Thoracic aorta (tissue), 2 donors: ENCODE results near the gene SLX9. TPM values are rescaled to one million over a fixed set of nuclear protein-coding genes. Genes with fewer than 3 reads are reported as not detected.

ENCODE experiments used
- ATAC-seq: fragments of 150-250 bp; one replicate; pipeline ENCODE4 v1.8.0; 2017; ENCODE audit warnings: low read depth; ENCODE audit not compliant: insufficient number of reproducible peaks, low FRiP score
- DNase-seq: peaks from one replicate; pipeline ENCODE4 v3.0.0-alpha.2; 2020; ENCODE audit warnings: low spot score
- H3K27ac ChIP-seq, 2 donors: fragments of 200-600 bp; sonication (generic); 1 replicate in 1 of 2; 2 replicates in 1 of 2; pipeline ENCODE4 v1.5.1; 2016; ENCODE audit warnings: mild to moderate bottlenecking in 2 of 2, moderate library complexity in 2 of 2
- H3K27me3 ChIP-seq: fragments of 200-600 bp; sonication (generic); replicated peaks from 2 replicates; pipeline ENCODE4 v1.6.0; 2016; ENCODE audit warnings: mild to moderate bottlenecking; ENCODE audit not compliant: insufficient read depth
- H3K36me3 ChIP-seq: fragments of 200-600 bp; sonication (generic); one replicate; pipeline ENCODE4 v1.5.1; 2016
- H3K4me1 ChIP-seq, 2 donors: fragments of 200-600 bp; sonication (generic); 1 replicate in 1 of 2; 2 replicates in 1 of 2; pipeline versions ENCODE4 v1.5.1 to v1.6.0; 2016; ENCODE audit warnings: low read depth in 2 of 2, mild to moderate bottlenecking in 1 of 2; ENCODE audit not compliant: control insufficient read depth in 1 of 2
- H3K4me3 ChIP-seq: fragments of 200-600 bp; sonication (generic); 2 replicates; pipeline ENCODE4 v1.5.1; 2016; ENCODE audit warnings: mild to moderate bottlenecking
- H3K9me3 ChIP-seq: fragments of 200-600 bp; sonication (generic); 2 replicates; pipeline ENCODE4 v1.5.1; 2016
- total RNA-seq, 2 donors: library from RNA; depleted of rRNA; stranded (reverse); fragments of >200 nt; gene quantifications; one replicate each; pipeline versions ENCODE4 v1.1.0 to v1.2.3, GENCODE V29; 2016
- TF ChIP-seq, protein P1 (sequence below): fragments of 200-600 bp; sonication (generic); IDR thresholded peaks from one replicate; pipeline ENCODE4 v1.5.1; 2019; ENCODE audit warnings: antibody characterized with exemption

The SLX9 gene
- total RNA-seq, 2 donors from 2014 or later, result 5.9 to 10.6 TPM

DNA sequence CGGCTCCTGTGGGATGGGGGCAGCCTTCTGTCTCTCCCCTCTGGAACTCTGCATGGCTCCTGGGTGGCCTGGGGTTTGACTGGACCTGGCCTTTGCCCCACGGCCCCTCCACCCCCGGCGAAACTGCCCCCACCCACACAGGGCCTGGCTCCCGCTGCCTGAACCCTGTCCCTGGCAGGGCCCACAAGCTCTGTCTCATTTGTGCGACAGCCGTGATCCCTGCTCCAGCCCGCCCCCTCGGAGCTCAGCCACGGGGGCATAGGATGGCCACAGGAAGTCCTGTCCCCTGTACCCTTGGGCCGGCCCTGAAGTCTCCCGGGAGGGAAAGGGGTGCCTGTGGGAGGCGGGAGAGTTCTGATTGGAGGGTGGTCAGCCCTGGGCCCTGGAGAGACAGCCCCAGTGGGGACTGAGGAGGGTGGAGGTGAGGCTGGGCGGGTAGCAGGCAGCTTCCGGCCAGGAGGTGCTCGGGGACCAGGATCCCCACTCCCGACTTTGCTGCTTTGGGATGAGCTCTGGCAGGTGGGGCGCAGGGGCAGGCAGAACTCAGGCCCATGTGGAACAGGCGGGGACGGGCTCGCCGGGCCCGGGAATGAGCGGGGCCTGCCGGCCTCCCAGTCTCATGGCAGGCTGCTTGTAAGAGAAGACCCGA, 45.1 kb downstream of the SLX9 start:
- TF ChIP-seq, protein P1, sequence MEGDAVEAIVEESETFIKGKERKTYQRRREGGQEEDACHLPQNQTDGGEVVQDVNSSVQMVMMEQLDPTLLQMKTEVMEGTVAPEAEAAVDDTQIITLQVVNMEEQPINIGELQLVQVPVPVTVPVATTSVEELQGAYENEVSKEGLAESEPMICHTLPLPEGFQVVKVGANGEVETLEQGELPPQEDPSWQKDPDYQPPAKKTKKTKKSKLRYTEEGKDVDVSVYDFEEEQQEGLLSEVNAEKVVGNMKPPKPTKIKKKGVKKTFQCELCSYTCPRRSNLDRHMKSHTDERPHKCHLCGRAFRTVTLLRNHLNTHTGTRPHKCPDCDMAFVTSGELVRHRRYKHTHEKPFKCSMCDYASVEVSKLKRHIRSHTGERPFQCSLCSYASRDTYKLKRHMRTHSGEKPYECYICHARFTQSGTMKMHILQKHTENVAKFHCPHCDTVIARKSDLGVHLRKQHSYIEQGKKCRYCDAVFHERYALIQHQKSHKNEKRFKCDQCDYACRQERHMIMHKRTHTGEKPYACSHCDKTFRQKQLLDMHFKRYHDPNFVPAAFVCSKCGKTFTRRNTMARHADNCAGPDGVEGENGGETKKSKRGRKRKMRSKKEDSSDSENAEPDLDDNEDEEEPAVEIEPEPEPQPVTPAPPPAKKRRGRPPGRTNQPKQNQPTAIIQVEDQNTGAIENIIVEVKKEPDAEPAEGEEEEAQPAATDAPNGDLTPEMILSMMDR, result no peak
- DNase-seq, result no peak
- ATAC-seq, result no peak
- Histone ChIP-seq H3K4me1 (peaks cover 11 to 32% of the 10 kb centered on the region in 2 donors), H3K36me3 (no peaks in the 10 kb centered on the region), H3K9me3 (no peaks in the 10 kb centered on the region), H3K4me3 (no peak overlapping the region), H3K27ac (peak overlapping the region; percentile 17 to 22), H3K27me3 (no peaks in the 10 kb centered on the region)

DNA sequence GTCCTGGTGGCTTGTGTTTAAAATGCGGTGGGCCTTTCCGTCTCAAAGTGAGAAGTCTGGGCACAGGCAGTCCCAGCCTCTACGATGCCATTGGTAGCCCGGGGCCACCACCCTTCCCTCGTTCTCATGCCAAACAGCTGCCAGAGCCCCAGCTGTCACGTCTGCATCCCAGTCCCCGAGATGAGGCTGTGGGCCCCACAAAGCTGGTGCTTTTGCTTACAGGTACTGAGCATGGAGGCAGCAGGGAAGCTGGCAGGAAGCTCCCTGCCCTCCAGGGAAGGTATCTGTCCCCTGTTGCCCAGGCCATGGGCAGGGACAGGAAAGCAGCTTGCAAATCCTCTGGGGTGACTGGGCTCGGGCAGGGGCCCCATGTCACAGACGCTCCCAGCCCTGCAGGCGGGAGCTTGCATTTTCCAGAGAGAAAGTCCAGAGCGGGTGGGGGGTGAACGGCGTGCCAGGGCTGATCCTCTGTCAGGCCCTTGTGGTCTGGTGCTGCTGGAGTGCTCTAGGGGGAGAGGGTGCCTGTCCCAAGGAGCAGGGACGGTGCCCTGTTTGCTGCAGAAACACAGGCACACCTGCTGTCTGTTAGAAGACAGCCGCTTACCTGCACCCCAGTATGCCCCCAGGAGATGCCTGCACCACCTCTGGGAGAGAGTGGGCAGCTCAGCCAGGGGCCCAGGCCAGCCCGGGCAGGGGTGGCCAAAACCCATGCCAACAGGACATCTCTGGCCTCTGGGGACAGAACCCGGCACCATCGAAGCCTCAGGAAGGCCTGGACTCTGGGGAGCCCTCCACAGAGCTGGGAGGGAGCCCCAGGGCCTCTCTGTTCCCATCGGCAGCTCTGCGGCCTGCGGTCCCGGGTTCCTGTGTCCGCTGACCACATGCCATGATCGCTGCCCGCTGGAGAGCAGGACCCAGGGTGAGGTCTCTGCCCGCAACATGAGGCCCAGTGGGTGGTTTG, 45.9 kb downstream of the SLX9 start:
- peaks cover 11 to 29% of the 10 kb centered on the region in 2 donors for H3K4me1 ChIP-seq
- no peak overlapping the region for H3K4me3 ChIP-seq
- no peaks in the 10 kb centered on the region for H3K27me3 ChIP-seq
- no peak for DNase-seq
- H3K27ac ChIP-seq, result peak overlapping the region in 1 of 2 donors; percentile 17
- no peak for ATAC-seq
- no peaks in the 10 kb centered on the region for H3K36me3 ChIP-seq
- TF ChIP-seq, protein P1, result no peak
- H3K9me3 ChIP-seq, result no peaks in the 10 kb centered on the region

DNA sequence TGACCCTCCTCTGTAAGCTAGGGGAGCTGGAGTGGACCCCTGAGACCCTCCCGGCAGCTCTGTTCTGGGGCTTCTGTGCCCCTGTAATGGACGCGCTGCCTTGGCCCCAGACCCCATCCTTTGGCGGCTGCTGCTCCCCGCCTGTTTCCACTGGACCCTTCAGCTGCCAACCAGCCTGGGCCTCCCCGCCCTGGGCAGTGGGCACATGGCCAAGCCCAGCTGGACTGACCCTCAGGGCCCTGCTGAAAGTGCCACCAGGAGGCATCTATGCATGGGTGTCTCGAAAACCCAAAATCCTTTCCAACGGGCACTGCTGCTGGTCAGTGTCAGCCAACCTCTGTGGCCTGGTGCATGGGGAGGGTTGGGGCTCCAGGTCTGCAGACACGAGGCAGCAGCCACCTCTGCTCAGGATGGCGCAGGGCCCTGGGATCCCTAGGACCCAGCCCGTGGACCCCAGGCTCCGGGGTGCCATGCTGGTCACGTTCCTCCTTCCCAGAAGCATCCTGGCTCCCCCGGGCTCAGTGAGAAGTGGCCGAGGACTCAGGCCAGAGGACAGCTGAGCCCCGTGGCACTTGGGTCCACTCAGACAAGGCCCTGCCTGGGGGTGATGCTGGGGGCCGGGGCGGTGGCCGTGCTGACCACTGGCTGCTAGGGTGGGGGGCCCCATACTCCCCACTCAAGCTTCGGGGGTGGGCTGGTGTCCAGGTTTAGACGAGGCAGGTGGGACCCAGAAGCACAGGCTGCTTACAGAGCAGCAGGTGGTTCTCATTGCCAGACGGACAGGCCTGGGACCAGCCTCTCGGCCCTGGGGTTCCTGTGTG, 46.9 kb downstream of the SLX9 start:
- Histone ChIP-seq H3K36me3 (no peaks in the 10 kb centered on the region), H3K27me3 (no peaks in the 10 kb centered on the region), H3K4me1 (peaks cover 11 to 26% of the 10 kb centered on the region in 2 donors), H3K9me3 (no peaks in the 10 kb centered on the region), H3K27ac (peak overlapping the region in 1 of 2 donors; percentile 17), H3K4me3 (no peak overlapping the region)
- DNase-seq (no peak), ATAC-seq (no peak)
- TF ChIP-seq, protein P1, result no peak

- H3K9me3 ChIP-seq, result no peaks in the 10 kb centered on the region
- H3K4me3 ChIP-seq, result no peak overlapping the region
- TF ChIP-seq, protein P1, result no peak
- DNase-seq (no peak), ATAC-seq (no peak)
- no peaks in the 10 kb centered on the region for H3K36me3 ChIP-seq
- H3K27ac ChIP-seq, result no peak overlapping the region
- H3K4me1 ChIP-seq, result peaks cover 11 to 24% of the 10 kb centered on the region in 2 donors
- H3K27me3 ChIP-seq, result no peaks in the 10 kb centered on the region
These were observed 47.6 kb downstream of the SLX9 start for GRCh38 chr21:44987301-44987885.
